B cell (primary cell): ENCODE measurements around the gene RMC1. TPM values are rescaled to one million over a fixed set of nuclear protein-coding genes. Genes with fewer than 3 reads are reported as not detected.

Experiments
- ATAC-seq: fragments of 200-7000 bp; cut with Tn5 transposase; one replicate; pipeline ENCODE4 v1.10.0; 2021; ENCODE audit warnings: low read depth, mild to moderate bottlenecking, moderate number of reproducible peaks, moderate library complexity
- CTCF ChIA-PET: fragments of 350-600 bp; sonication (Branson Sonifier 250); formaldehyde crosslinking; loops from one replicate; lab custom pipeline; 2021; ENCODE audit warnings: antibody characterized with exemption, inconsistent platforms; lab: Charles Lee
- POLR2A ChIA-PET: fragments of 350-600 bp; sonication (Branson Sonifier 250); formaldehyde crosslinking; loops from one replicate; lab custom pipeline; 2021; ENCODE audit warnings: antibody characterized with exemption; lab: Charles Lee
- DNase-seq: peaks from one replicate; pipeline ENCODE4 v3.0.0; 2013
- H2AFZ ChIP-seq: 2 replicates; pipeline ENCODE4 v1.6.1; 2012; ENCODE audit warnings: mild to moderate bottlenecking, low read depth, low read length; ENCODE audit not compliant: insufficient read depth, poor library complexity, severe bottlenecking
- H3K27ac ChIP-seq, 2 donors: 1 replicate in 1 of 2; 2 replicates in 1 of 2; pipeline ENCODE4 v1.5.1; 2012 to 2013; ENCODE audit warnings: low read length in 2 of 2, mild to moderate bottlenecking in 2 of 2, moderate library complexity in 1 of 2
- H3K27me3 ChIP-seq, 4 experiments: fragments of 200-600 bp in 1 of 4; sonication (generic) in 1 of 4; replicated peaks in 1 of 4; 1 replicate in 2 of 4; 2 replicates in 2 of 4; pipeline versions ENCODE4 v1.6.1 to v1.7.0; 2013 to 2016; ENCODE audit warnings: low read length in 3 of 4, mild to moderate bottlenecking in 2 of 4, mixed read lengths in 1 of 4, moderate library complexity in 1 of 4; ENCODE audit not compliant: insufficient read depth in 4 of 4, control insufficient read depth in 3 of 4; ENCODE audit errors: control extremely low read depth in 1 of 4
- H3K36me3 ChIP-seq, 2 experiments: replicated peaks in 1 of 2; 1 replicate in 1 of 2; 2 replicates in 1 of 2; pipeline versions ENCODE4 v1.6.1 to v1.7.1; 2013; ENCODE audit warnings: low read length in 1 of 2; ENCODE audit not compliant: insufficient read depth in 2 of 2, control insufficient read depth in 1 of 2; ENCODE audit errors: control extremely low read depth in 1 of 2, extremely low read depth in 1 of 2
- H3K4me1 ChIP-seq, 2 donors: fragments of 200-600 bp in 1 of 2; sonication (generic) in 1 of 2; 1 replicate in 1 of 2; 2 replicates in 1 of 2; pipeline versions ENCODE4 v1.5.1 to v1.6.1; 2013 to 2017; ENCODE audit warnings: low read length in 2 of 2; ENCODE audit not compliant: control insufficient read depth in 2 of 2, insufficient read depth in 2 of 2
- H3K4me2 ChIP-seq: replicated peaks from 2 replicates; pipeline ENCODE3; 2012; ENCODE audit warnings: mild to moderate bottlenecking, low read depth, low read length; ENCODE audit not compliant: poor library complexity, severe bottlenecking
- H3K4me3 ChIP-seq, 5 experiments: fragments of 200-600 bp in 1 of 5; sonication (generic) in 1 of 5; 1 replicate in 3 of 5; 2 replicates in 2 of 5; pipeline versions ENCODE4 v1.5.1 to v1.7.0; 2011 to 2016; ENCODE audit warnings: low read length in 4 of 5, mild to moderate bottlenecking in 4 of 5, low read depth in 2 of 5, control low read depth in 1 of 5, moderate library complexity in 1 of 5; ENCODE audit not compliant: insufficient read depth in 1 of 5; ENCODE audit errors: control extremely low read depth in 1 of 5, extremely low read depth in 1 of 5
- H3K79me2 ChIP-seq: fragments of 200-600 bp; sonication (generic); one replicate; pipeline ENCODE4 v1.6.0; 2016; ENCODE audit warnings: low read length; ENCODE audit not compliant: control insufficient read depth, insufficient read depth
- H3K9ac ChIP-seq: fragments of 200-600 bp; sonication (generic); 2 replicates; pipeline ENCODE4 v1.6.1; 2017; ENCODE audit warnings: mild to moderate bottlenecking, low read length, moderate library complexity
- H3K9me3 ChIP-seq, 3 donors: one replicate each; pipeline versions ENCODE4 v1.6.1 to v1.7.1; 2013; ENCODE audit warnings: low read length in 2 of 3; ENCODE audit not compliant: control insufficient read depth in 2 of 3, insufficient read depth in 1 of 3; ENCODE audit errors: control extremely low read depth in 1 of 3
- H4K20me1 ChIP-seq: 2 replicates; pipeline ENCODE4 v1.6.0; 2012; ENCODE audit warnings: mild to moderate bottlenecking, low read length; ENCODE audit not compliant: insufficient read depth, control insufficient read depth, poor library complexity, severe bottlenecking
- H3K27ac Mint-ChIP-seq: one replicate; pipeline ENCODE4 v1.8.0; 2021; ENCODE audit warnings: mixed read lengths
- H3K27me3 Mint-ChIP-seq: one replicate; pipeline ENCODE4 v1.8.0; 2021; ENCODE audit warnings: mixed read lengths
- H3K4me1 Mint-ChIP-seq: one replicate; pipeline ENCODE4 v1.8.0; 2021; ENCODE audit warnings: mixed read lengths
- H3K4me3 Mint-ChIP-seq: one replicate; pipeline ENCODE4 v1.8.0; 2021; ENCODE audit warnings: mixed read lengths
- H3K9me3 Mint-ChIP-seq: one replicate; pipeline ENCODE4 v1.8.0; 2022; ENCODE audit warnings: mixed read lengths; ENCODE audit not compliant: insufficient read depth
- EZH2 ChIP-seq: IDR thresholded peaks from 2 replicates; pipeline ENCODE4 v1.6.1; 2012; ENCODE audit warnings: borderline replicate concordance, low read depth, mild to moderate bottlenecking, moderate library complexity, low read length; ENCODE audit not compliant: insufficient read depth, poor library complexity, severe bottlenecking
- WGBS: methylation state at CpG from one replicate; pipeline ENCODE4 v1.1.5; 2013; ENCODE audit warnings: missing lambda C conversion rate; ENCODE audit not compliant: insufficient coverage; 5-methylcytosine and 5-hydroxymethylcytosine counted together
- intact Hi-C: fragments of 100-400 bp; cut with micrococcal nuclease; formaldehyde crosslinking; loops from one replicate; pipeline ENCODE4 v1.10.0; 2022
- polyA plus RNA-seq: library from polyadenylated mRNA; depleted of rRNA; stranded (reverse); fragments of >200 nt; gene quantifications from 2 replicates; pipeline ENCODE4 v1.2.3, GENCODE V29; 2012
- total RNA-seq, 2 donors: library from RNA; stranded (reverse); fragments of 120-200 nt in 1 of 2; gene quantifications; 1 replicate in 1 of 2; 2 replicates in 1 of 2; pipeline versions ENCODE4 v1.2.3 to v1.2.4, GENCODE V29; 2013 to 2022
- TF ChIP-seq, protein P1 (sequence below): fragments of 200-600 bp; IDR thresholded peaks from one replicate; pipeline ENCODE4 v1.8.0; 2022; ENCODE audit warnings: antibody characterized with exemption, mild to moderate bottlenecking

The RMC1 gene
- total and polyA plus RNA-seq, 2 donors (not counting 1 experiment from before 2014, with no cell fraction given) = 77.3 to 137 TPM

DNA sequence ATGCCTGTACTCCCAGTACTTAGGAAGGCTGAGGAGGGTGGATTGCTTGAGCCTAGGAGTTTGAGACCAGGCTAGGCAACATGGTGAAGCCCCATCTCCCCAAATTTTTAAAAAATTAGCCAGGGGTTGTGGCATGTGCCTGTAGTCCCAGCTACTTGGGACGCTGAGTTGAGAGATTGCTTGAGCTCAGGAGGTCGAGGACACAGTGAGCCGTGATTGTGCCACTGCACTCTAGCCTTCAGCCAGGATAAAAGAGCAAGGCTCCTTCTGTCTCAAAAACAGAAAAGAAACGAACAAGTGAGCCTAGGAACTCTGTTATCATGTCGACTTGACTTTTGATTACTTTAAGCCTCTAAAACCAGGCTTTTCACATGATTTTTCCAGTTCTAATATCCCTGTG is 69.3 kb downstream of the RMC1 start:
- no peak overlapping the region for H2AFZ ChIP-seq
- no peak overlapping the region for H3K4me2 ChIP-seq
- H3K4me3 ChIP-seq = no peak overlapping the region
- H3K4me1 Mint-ChIP-seq = peaks cover 18% of the 10 kb centered on the region
- H3K9me3 Mint-ChIP-seq = no peaks in the 10 kb centered on the region
- H3K9me3 ChIP-seq = no peaks in the 10 kb centered on the region
- no peak overlapping the region for H3K27ac ChIP-seq
- ChIA-PET CTCF (interaction anchor here (1.4 to 1.7 kb wide), 2 partner anchors 25 to 56 kb away, joined by 4 to 5 read pairs; no protein-coding TSS in a partner anchor), POLR2A (no interaction called here)
- H3K36me3 ChIP-seq = peaks cover 3 to 41% of the 10 kb centered on the region in 2 experiments
- intact Hi-C loops = no loop called here
- TF ChIP-seq, protein P1, sequence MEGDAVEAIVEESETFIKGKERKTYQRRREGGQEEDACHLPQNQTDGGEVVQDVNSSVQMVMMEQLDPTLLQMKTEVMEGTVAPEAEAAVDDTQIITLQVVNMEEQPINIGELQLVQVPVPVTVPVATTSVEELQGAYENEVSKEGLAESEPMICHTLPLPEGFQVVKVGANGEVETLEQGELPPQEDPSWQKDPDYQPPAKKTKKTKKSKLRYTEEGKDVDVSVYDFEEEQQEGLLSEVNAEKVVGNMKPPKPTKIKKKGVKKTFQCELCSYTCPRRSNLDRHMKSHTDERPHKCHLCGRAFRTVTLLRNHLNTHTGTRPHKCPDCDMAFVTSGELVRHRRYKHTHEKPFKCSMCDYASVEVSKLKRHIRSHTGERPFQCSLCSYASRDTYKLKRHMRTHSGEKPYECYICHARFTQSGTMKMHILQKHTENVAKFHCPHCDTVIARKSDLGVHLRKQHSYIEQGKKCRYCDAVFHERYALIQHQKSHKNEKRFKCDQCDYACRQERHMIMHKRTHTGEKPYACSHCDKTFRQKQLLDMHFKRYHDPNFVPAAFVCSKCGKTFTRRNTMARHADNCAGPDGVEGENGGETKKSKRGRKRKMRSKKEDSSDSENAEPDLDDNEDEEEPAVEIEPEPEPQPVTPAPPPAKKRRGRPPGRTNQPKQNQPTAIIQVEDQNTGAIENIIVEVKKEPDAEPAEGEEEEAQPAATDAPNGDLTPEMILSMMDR = no peak
- TF ChIP-seq EZH2 = no peak
- WGBS = 100% methylated on average over 3 of the region's 5 CpGs
- no peak overlapping the region for H3K4me3 Mint-ChIP-seq
- H3K27ac Mint-ChIP-seq = no peak overlapping the region
- DNase-seq (no peak), ATAC-seq (no peak)
- no peaks in the 10 kb centered on the region for H3K27me3 ChIP-seq
- H3K4me1 ChIP-seq = peaks cover 4 to 8% of the 10 kb centered on the region in 2 donors
- no peaks in the 10 kb centered on the region for H3K27me3 Mint-ChIP-seq
- no peak overlapping the region for H3K9ac ChIP-seq
- no peaks in the 10 kb centered on the region for H4K20me1 ChIP-seq
- H3K79me2 ChIP-seq = peaks cover 18% of the 10 kb centered on the region

DNA sequence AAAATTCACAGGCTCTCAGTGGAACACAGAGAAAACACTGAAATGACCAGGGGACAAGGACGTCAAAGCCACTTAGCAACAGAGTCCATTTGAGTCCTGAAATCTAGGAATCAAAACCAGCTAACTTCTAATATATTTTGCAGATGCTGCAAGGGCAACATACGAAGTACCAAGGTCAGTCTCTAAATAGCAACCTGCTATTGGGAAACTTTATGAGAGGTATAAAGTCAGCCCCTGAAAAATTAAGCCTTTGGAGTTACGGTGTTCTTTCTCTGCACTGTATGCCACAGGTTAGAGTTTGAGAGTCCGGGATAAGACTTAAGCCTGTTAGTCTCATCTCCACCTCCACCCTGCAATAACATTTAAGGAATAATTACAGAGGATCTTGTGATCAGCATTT is 69.7 kb downstream of the RMC1 start:
- Histone ChIP-seq H3K79me2 (peaks cover 18% of the 10 kb centered on the region), H3K36me3 (peaks cover 3 to 39% of the 10 kb centered on the region in 2 experiments), H3K4me2 (no peak overlapping the region), H3K27me3 (no peaks in the 10 kb centered on the region), H3K9ac (no peak overlapping the region), H2AFZ (no peak overlapping the region), H3K9me3 (no peaks in the 10 kb centered on the region), H3K4me3 (no peak overlapping the region), H3K27ac (no peak overlapping the region), H3K4me1 (peaks cover 4 to 8% of the 10 kb centered on the region in 2 donors), H4K20me1 (peaks cover under 1% of the 10 kb centered on the region)
- Mint-ChIP-seq H3K4me3 (no peak overlapping the region), H3K27ac (no peak overlapping the region), H3K27me3 (no peaks in the 10 kb centered on the region), H3K4me1 (peaks cover 18% of the 10 kb centered on the region), H3K9me3 (no peaks in the 10 kb centered on the region)
- ChIA-PET CTCF (interaction anchor here (1.7 kb wide), 1 partner anchor 25 kb away, joined by 4 read pairs; no protein-coding TSS in a partner anchor), POLR2A (no interaction called here)
- no CpG with 5 or more reads among the region's 4 CpGs for WGBS
- intact Hi-C loops = no loop called here
- no peak for ATAC-seq
- DNase-seq = no peak
- TF ChIP-seq, protein P1 = no peak
- TF ChIP-seq EZH2 = no peak
